DMS153 (cell line): ENCODE measurements around the gene CDK14.
A peak's percentile ranks its signal among the peaks of the same experiment; 100 is the strongest.

ENCODE experiments used
- DNase-seq: peaks from one replicate; lab custom pipeline; 2025; lab: John Stamatoyannopoulos, UW

Gene CDK14

GRCh38 chr7:90595801-90596670 is at the start of gene CDK14:
Gene CDK14, plus strand, starts transcription at chr7:90596321. Its CDS starts 307 bp downstream, at chr7:90596628.
- DNase-seq: peak; percentile 56

- DNase-seq: peak; percentile 7
These were observed 45.1 kb upstream of the CDK14 start for GRCh38 chr7:90551036-90551435.

- no peak for DNase-seq
These were observed 43.6 kb upstream of the CDK14 start for GRCh38 chr7:90552521-90552920.

GRCh38 chr7:90560730-90561129 is 35.4 kb upstream of the CDK14 start:
- no peak for DNase-seq

DNA sequence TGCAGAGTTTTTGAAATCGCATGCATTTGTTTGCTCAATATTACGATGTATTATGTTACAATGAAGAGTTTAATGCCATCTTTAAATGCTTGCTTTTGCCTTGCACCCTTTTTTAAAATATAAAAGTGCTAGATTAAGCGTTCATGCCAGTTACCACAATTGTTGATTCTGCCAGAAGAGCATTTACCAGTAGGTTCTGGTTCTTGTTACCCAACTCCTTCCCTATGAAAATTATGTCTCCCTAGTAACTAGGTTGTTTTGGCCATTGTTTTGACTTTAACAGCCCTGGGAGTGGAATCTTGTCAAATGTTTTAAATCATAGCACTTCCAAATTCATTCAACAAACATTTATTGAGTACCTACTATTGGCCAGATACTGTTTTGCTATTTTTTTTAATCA is 32.8 kb upstream of the CDK14 start:
- peak; percentile 38 for DNase-seq

DNA sequence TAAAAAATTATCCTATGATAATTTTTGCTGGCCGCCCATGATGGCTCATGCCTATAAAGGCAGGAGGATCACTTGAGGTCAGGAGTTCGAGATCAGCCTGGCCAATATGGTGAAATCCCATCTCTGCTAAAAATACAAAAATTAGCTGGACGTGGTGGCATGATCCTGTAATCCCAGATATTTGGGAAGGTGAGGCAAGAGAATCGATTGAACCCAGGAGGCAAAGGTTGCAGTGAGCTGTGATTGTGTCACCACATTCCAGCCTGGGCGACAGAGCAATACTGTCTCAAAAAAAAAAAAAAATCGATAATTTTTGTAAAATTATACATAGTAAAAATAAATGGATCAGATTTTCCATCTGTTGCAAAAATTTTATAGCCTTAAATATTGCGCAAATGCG is 31.7 kb upstream of the CDK14 start:
- no peak for DNase-seq

GRCh38 chr7:90568213-90568612 is 27.9 kb upstream of the CDK14 start:
- no peak for DNase-seq

DNA sequence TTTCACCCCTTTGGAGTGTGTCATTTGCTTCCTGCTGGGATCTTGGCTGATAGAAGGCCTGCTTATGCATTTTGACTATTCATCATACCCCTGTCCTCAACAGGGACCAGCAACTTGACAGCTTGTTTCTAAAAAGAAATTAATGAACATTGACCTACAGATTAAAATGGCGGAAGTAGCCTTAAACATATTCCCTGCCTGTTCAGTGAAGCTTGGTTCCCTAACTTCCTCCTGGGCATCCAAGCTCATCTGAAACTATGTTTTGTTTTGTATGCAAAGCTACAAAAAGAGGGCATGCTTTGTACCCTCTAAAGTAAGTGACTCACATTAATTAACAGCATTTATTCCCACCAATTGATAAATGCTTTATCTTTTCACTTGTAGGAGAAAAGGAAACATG is 26.8 kb upstream of the CDK14 start:
- no peak for DNase-seq

- DNase-seq: no peak
These were observed 25.7 kb upstream of the CDK14 start for GRCh38 chr7:90570373-90570959.

DNA sequence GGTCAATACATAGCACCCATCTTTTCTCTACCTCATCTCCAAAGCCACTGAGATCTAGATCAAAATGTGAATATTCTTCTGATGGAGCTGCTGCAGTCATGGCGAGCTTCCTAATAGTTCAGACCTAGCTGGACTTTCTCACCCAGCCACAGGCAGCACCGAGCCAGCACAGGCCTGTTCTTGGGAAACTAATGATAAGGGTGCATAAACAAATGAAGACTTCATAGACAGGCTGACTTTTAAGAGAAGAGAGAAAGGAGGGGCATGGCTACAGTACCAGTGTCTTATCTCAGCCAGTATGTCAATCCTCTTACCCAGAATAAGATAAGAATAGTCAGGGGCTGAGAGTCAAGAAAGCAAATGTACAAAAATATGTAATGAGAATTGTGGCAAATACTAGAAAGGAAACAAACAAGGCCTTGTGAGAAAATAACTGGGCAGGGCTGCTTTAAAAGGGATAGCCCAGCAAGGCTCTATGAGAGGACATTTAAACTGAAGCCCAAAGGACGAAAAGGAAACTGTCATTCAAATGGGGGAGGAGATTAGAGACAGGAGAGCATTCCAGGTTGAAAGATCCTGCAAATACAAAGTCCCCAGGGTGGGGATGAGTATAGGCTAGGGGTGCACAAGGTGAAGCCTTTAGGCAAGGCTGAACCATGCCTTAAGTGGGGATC is 21.8 kb upstream of the CDK14 start:
- DNase-seq: no peak

DNA sequence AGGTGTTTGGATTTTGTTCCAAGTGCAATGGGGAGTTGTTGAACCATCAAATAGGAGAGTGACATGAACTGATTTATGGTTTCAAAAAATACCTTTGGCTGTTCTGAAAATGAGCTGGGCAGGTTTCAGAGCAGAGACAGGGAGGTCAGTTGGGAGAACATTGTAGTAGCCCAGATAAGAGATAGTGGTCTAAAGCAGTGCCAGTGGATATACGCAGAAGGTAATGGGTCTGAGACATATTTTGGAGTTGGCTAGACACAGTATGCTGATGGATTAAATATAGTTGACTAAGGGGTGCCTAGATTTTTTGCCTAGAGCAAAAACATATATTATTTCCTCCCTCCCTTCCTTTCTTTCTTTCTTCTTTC is 21.3 kb upstream of the CDK14 start:
- no peak for DNase-seq

- DNase-seq: no peak
These were observed 16.9 kb upstream of the CDK14 start for GRCh38 chr7:90579181-90579688.

DNA sequence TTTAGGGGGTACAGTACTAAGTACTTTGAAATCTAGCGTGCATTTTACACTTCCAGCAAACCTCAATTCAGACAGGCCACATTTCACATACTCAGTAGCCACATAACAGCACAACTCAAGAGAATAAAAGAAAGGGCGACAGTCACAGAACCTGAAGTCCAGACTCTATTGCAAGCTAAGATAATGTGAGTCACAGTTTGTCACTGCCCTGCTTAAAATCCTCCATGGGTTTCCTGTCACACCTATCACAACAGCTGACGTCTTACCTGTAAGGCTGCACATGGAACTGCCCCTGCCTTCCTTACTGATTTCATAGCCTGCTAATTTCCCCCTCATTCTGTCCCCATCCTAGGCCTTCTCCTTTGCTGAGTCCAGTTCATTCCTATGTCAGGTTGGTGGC is 16.1 kb upstream of the CDK14 start:
- DNase-seq: no peak

GRCh38 chr7:90582164-90582563 is 14.0 kb upstream of the CDK14 start:
- DNase-seq: no peak

DNA sequence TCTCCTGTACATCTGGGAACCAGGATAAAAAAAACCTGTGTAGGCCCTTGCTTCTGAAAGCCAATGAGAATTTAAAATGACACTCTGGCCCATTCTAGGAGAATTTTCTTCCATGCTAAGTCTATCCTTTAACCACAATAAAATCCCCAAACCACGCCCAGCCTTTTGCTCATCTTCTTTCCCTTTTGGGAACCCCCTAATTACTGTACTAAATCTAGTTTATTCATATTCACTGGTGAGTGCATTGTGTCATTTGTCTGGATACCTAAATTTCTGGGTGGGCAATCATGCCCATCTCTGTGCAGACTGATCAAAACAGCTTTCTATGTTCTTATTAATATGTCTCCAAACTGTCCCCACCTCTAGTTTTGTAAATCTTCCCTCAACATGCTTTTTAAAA is 11.7 kb upstream of the CDK14 start:
- DNase-seq: no peak

DNA sequence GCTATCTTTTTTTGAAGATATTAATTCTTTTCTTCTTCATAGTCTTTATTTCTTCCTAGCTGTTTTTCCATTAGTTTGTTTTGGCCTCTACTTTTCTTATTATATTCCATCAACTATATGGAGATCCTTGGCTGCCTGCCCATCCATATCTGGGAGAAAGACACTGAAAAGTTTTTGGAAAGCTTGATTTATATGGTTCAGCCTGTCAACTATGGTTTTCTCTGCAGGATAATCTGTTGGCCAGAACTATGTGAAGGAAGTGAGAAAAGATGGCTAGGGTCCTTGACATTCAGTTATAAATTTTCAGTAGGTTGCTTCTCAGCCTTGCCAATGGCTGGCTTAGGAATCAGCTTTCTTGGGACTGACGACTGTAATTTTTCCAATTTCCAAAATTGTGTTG is 10.0 kb upstream of the CDK14 start:
- no peak for DNase-seq

DNA sequence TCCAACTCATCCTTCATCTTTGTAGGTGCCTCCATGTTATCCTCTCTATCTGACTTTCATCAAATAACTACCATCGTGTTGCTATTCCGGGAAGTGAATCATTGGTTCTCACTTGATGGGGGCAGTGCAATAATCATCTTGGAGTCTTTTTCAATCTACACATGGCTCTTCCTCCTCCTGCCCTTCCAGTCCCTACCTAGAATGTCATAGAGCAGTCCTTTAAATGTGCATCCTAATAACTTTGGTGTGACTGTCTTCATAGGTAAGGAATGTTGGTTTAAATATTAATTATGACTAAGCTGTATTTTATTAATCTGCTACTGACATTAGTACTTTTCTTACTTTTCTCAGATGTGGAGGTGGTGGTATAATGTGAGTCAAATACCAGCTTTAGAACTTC is 8.4 kb upstream of the CDK14 start:
- no peak for DNase-seq

DNA sequence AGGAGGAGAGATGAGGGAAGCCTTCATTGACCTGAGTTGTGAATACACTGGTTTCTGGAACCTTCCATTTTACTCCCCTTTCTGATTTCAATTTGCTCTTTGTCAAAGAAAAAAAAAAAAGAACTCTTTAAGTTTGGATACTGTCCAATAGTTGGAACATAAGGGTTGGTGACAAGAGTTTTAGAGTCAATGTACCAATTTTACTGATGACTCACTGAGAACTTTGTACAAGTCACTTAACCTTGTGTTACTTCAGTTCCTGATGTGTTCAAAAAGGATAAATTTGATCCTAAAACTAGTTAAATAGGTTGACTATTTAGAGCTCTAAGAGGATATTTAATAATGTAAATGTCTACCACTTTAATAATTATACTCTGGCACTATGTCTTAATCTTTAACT is 4.1 kb upstream of the CDK14 start:
- DNase-seq: no peak

- no peak for DNase-seq
These were observed 2.9 kb upstream of the CDK14 start for GRCh38 chr7:90593205-90593604.

- DNase-seq: peak; percentile 3
These were observed 1.3 kb upstream of the CDK14 start for GRCh38 chr7:90594751-90595317.

DNA sequence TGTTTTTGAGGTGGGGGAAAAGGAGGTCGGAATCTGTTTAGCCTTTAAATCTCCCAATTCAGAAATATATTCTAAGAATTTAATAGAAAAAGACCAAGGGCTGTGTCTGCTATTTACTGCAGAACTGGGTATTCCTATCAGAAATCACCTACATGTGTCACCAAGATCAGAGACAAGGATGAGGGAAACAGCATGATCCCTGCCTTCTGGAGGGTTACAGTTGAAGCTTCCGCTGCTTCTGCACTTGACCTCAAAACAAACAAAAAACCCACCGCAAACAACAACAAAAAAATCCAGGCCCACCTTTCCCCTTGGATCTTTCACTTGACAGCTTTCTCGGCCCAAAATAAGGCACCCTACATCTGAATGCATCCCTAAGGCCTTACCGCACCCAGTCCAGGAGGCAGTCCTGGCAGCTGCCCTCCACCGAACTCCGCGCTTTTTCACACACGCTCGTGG is 750 bp upstream of the CDK14 start:
- DNase-seq: no peak
